Measurements from ENCODE around the gene TREM2.

DNA sequence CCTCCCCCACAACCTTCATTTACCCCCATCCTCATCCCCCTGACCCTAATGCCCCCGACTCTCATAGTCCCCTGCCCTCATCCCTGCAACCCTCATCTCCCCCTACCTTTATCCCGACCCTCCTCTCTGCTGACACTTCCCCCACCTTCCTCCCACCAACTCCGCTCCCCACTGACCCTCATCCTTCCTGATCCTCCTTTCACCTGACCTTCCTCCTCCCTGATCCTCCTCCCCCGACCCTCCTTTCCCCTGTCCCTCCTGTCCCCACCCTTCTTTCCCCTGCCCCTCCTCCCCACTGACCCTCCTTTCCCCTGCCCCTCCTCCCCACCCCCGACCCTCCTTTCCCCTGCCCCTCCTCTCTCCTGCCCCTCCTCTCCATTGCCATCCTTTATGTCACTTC lies 31.0 kb upstream of the TREM2 start:
- TF ChIP-seq POLR2AphosphoS5 (IDR thresholded peaks at IDR 0.05; ENCODE audit: low read depth, low read length) = no peak
- TF ChIP-seq POLR2A (IDR thresholded peaks at IDR 0.05; ENCODE audit: low read depth, low read length) = no peak
- TF ChIP-seq POU2F2 (IDR thresholded peaks at IDR 0.05; ENCODE audit: low read depth, low read length) = no peak

All from GM12891 (cell line).